Measurements from ENCODE around the gene TMEM214.

TMEM214 gene

GRCh38 chr2:27009716-27010115 lies 23.0 kb upstream of the TMEM214 start:
- H2BK120ac ChIP-seq (ENCODE audit: low read depth, low read length), result no peak overlapping the region
- H3K79me1 ChIP-seq (ENCODE audit: low read depth, low read length), result no peaks in the 10 kb centered on the region
- peaks cover 6 to 7% of the 10 kb centered on the region in 2 donors for H3K9me3 ChIP-seq (replicated peaks in 1 of 2; ENCODE audit: control insufficient read depth in 2 of 2, insufficient read depth in 1 of 2, low read depth in 1 of 2, low read length in 2 of 2)
- H3K4me3 ChIP-seq (ENCODE audit: low read length in 2 of 2), result no peak overlapping the region
- H2AFZ ChIP-seq (ENCODE audit: low read length), result no peak overlapping the region
- peaks cover 5 to 10% of the 10 kb centered on the region in 2 donors for H3K36me3 ChIP-seq (replicated peaks in 1 of 2; ENCODE audit: control insufficient read depth in 2 of 2, insufficient read depth in 2 of 2, low read length in 2 of 2)
- H2AK5ac ChIP-seq (ENCODE audit: low read depth, low read length), result no peak overlapping the region
- H2BK15ac ChIP-seq (ENCODE audit: low read length), result no peak overlapping the region
- no peak overlapping the region for H3K14ac ChIP-seq (ENCODE audit: low read length)
- H2BK5ac ChIP-seq (ENCODE audit: low read length), result no peak overlapping the region
- no peak overlapping the region for H3K23ac ChIP-seq (ENCODE audit: low read depth, low read length, poor library complexity)
- H3K4me1 ChIP-seq (ENCODE audit: control insufficient read depth in 2 of 2, insufficient read depth in 1 of 2, low read depth in 1 of 2, low read length in 2 of 2), result no peaks in the 10 kb centered on the region
- H3K4ac ChIP-seq (ENCODE audit: low read length), result no peak overlapping the region
- H3K9ac ChIP-seq (ENCODE audit: low read depth, low read length, poor library complexity), result no peak overlapping the region
- H4K91ac ChIP-seq (ENCODE audit: low read depth, low read length, poor library complexity), result no peak overlapping the region
- no peak overlapping the region for H3K4me2 ChIP-seq (ENCODE audit: insufficient read depth, low read length, poor library complexity, severe bottlenecking)
- H3K27me3 ChIP-seq (ENCODE audit: control insufficient read depth in 3 of 3, insufficient read depth in 3 of 3, low read depth in 1 of 3, low read length in 3 of 3), result no peaks in the 10 kb centered on the region
- H3K27ac ChIP-seq (replicated peaks; ENCODE audit: low read length), result no peak overlapping the region
- H3K18ac ChIP-seq (ENCODE audit: low read length), result no peak overlapping the region
- no peak overlapping the region for H4K8ac ChIP-seq (ENCODE audit: low read depth, low read length)
- WGBS, 2 donors (ENCODE audit: extremely low coverage in 2 of 2, insufficient read length in 2 of 2, insufficient replicate concordance in 1 of 2), result no CpG with 5 or more reads among the region's 2 CpGs
- DNase-seq (ENCODE audit: low spot score), result no peak
- H2BK12ac ChIP-seq (ENCODE audit: low read length), result no peak overlapping the region

- no CpG with 5 or more reads among the region's 3 CpGs for WGBS, 2 donors (ENCODE audit: extremely low coverage in 2 of 2, insufficient read length in 2 of 2, insufficient replicate concordance in 1 of 2)
- no peak overlapping the region for H4K8ac ChIP-seq (ENCODE audit: low read depth, low read length)
- H3K79me1 ChIP-seq (ENCODE audit: low read depth, low read length), result no peaks in the 10 kb centered on the region
- H2AK5ac ChIP-seq (ENCODE audit: low read depth, low read length), result no peak overlapping the region
- no peak overlapping the region for H3K9ac ChIP-seq (ENCODE audit: low read depth, low read length, poor library complexity)
- peaks cover 7 to 10% of the 10 kb centered on the region in 2 donors for H3K36me3 ChIP-seq (replicated peaks in 1 of 2; ENCODE audit: control insufficient read depth in 2 of 2, insufficient read depth in 2 of 2, low read length in 2 of 2)
- no peak for DNase-seq (ENCODE audit: low spot score)
- no peaks in the 10 kb centered on the region for H3K4me1 ChIP-seq (ENCODE audit: control insufficient read depth in 2 of 2, insufficient read depth in 1 of 2, low read depth in 1 of 2, low read length in 2 of 2)
- H4K91ac ChIP-seq (ENCODE audit: low read depth, low read length, poor library complexity), result no peak overlapping the region
- no peak overlapping the region for H3K14ac ChIP-seq (ENCODE audit: low read length)
- no peak overlapping the region for H2BK120ac ChIP-seq (ENCODE audit: low read depth, low read length)
- no peak overlapping the region for H2AFZ ChIP-seq (ENCODE audit: low read length)
- H3K18ac ChIP-seq (ENCODE audit: low read length), result no peak overlapping the region
- H3K9me3 ChIP-seq (replicated peaks in 1 of 2; ENCODE audit: control insufficient read depth in 2 of 2, insufficient read depth in 1 of 2, low read depth in 1 of 2, low read length in 2 of 2), result peaks cover 6 to 7% of the 10 kb centered on the region in 2 donors
- H3K27ac ChIP-seq (replicated peaks; ENCODE audit: low read length), result no peak overlapping the region
- no peak overlapping the region for H3K4me3 ChIP-seq (ENCODE audit: low read length in 2 of 2)
- H3K27me3 ChIP-seq (ENCODE audit: control insufficient read depth in 3 of 3, insufficient read depth in 3 of 3, low read depth in 1 of 3, low read length in 3 of 3), result no peaks in the 10 kb centered on the region
- H2BK12ac ChIP-seq (ENCODE audit: low read length), result no peak overlapping the region
- H3K4ac ChIP-seq (ENCODE audit: low read length), result no peak overlapping the region
- no peak overlapping the region for H2BK15ac ChIP-seq (ENCODE audit: low read length)
- H2BK5ac ChIP-seq (ENCODE audit: low read length), result no peak overlapping the region
- no peak overlapping the region for H3K23ac ChIP-seq (ENCODE audit: low read depth, low read length, poor library complexity)
- H3K4me2 ChIP-seq (ENCODE audit: insufficient read depth, low read length, poor library complexity, severe bottlenecking), result no peak overlapping the region
Measured at GRCh38 chr2:27010139-27010538, 22.6 kb upstream of the TMEM214 start.

- H2AK5ac ChIP-seq (ENCODE audit: low read depth, low read length), result no peak overlapping the region
- H3K4me3 ChIP-seq (ENCODE audit: low read length in 2 of 2), result no peak overlapping the region
- no peak overlapping the region for H2BK5ac ChIP-seq (ENCODE audit: low read length)
- no peak overlapping the region for H2BK15ac ChIP-seq (ENCODE audit: low read length)
- no peak overlapping the region for H3K27ac ChIP-seq (replicated peaks; ENCODE audit: low read length)
- H4K8ac ChIP-seq (ENCODE audit: low read depth, low read length), result no peak overlapping the region
- WGBS, 2 donors (ENCODE audit: extremely low coverage in 2 of 2, insufficient read length in 2 of 2, insufficient replicate concordance in 1 of 2), result no CpG with 5 or more reads among the region's 4 CpGs
- DNase-seq (ENCODE audit: low spot score), result no peak
- no peaks in the 10 kb centered on the region for H3K27me3 ChIP-seq (ENCODE audit: control insufficient read depth in 3 of 3, insufficient read depth in 3 of 3, low read depth in 1 of 3, low read length in 3 of 3)
- no peak overlapping the region for H3K18ac ChIP-seq (ENCODE audit: low read length)
- H3K4ac ChIP-seq (ENCODE audit: low read length), result no peak overlapping the region
- H3K14ac ChIP-seq (ENCODE audit: low read length), result no peak overlapping the region
- peaks cover 7 to 10% of the 10 kb centered on the region in 2 donors for H3K36me3 ChIP-seq (replicated peaks in 1 of 2; ENCODE audit: control insufficient read depth in 2 of 2, insufficient read depth in 2 of 2, low read length in 2 of 2)
- no peak overlapping the region for H2BK12ac ChIP-seq (ENCODE audit: low read length)
- no peak overlapping the region for H4K91ac ChIP-seq (ENCODE audit: low read depth, low read length, poor library complexity)
- H2AFZ ChIP-seq (ENCODE audit: low read length), result no peak overlapping the region
- no peak overlapping the region for H3K4me2 ChIP-seq (ENCODE audit: insufficient read depth, low read length, poor library complexity, severe bottlenecking)
- peaks cover 0 to 2% of the 10 kb centered on the region in 2 donors for H3K4me1 ChIP-seq (ENCODE audit: control insufficient read depth in 2 of 2, insufficient read depth in 1 of 2, low read depth in 1 of 2, low read length in 2 of 2)
- no peak overlapping the region for H2BK120ac ChIP-seq (ENCODE audit: low read depth, low read length)
- H3K23ac ChIP-seq (ENCODE audit: low read depth, low read length, poor library complexity), result no peak overlapping the region
- peaks cover 4 to 7% of the 10 kb centered on the region in 2 donors for H3K9me3 ChIP-seq (replicated peaks in 1 of 2; ENCODE audit: control insufficient read depth in 2 of 2, insufficient read depth in 1 of 2, low read depth in 1 of 2, low read length in 2 of 2)
- H3K79me1 ChIP-seq (ENCODE audit: low read depth, low read length), result no peaks in the 10 kb centered on the region
- no peak overlapping the region for H3K9ac ChIP-seq (ENCODE audit: low read depth, low read length, poor library complexity)
Measured at GRCh38 chr2:27013738-27014137, 19.0 kb upstream of the TMEM214 start.

DNA sequence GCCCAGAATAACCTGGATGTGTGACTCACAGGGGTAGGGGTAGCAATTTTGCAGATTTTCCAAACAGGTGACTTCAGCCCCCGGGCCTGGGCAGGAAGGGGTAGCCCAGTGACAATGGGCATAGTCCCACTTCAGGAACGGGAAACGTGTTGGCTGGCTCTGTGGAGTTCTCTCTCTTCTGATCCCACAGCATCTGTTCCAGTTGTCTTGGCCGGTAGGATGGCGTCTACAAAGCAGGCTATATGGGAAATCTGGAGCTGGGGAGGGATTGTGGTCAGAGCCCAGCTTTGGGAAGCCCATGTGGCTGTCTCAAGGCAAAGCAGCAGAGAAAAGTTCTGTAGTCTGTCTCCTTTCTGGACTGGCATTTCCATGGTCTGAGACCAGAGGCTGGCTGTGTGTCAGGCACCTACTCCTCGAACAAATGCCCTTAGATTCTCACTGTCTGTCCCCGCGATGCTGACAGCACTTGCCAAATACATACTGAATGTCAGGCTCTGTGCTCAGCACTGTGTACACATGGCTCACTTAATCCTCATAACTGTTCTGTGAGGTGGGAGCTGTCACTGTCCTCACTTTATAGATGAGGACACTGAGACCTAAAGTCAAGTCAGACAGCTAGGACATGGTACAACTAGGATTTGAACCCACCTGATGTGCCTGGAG lies 17.9 kb upstream of the TMEM214 start:
- peaks cover 4 to 7% of the 10 kb centered on the region in 2 donors for H3K9me3 ChIP-seq (replicated peaks in 1 of 2; ENCODE audit: control insufficient read depth in 2 of 2, insufficient read depth in 1 of 2, low read depth in 1 of 2, low read length in 2 of 2)
- H3K23ac ChIP-seq (ENCODE audit: low read depth, low read length, poor library complexity), result no peak overlapping the region
- no peak overlapping the region for H3K4ac ChIP-seq (ENCODE audit: low read length)
- H3K27ac ChIP-seq (replicated peaks; ENCODE audit: low read length), result no peak overlapping the region
- H3K4me3 ChIP-seq (ENCODE audit: low read length in 2 of 2), result no peak overlapping the region
- H2AFZ ChIP-seq (ENCODE audit: low read length), result no peak overlapping the region
- H3K14ac ChIP-seq (ENCODE audit: low read length), result no peak overlapping the region
- H3K4me1 ChIP-seq (ENCODE audit: control insufficient read depth in 2 of 2, insufficient read depth in 1 of 2, low read depth in 1 of 2, low read length in 2 of 2), result peaks cover 0 to 3% of the 10 kb centered on the region in 2 donors
- no peak overlapping the region for H3K4me2 ChIP-seq (ENCODE audit: insufficient read depth, low read length, poor library complexity, severe bottlenecking)
- no peak overlapping the region for H2AK5ac ChIP-seq (ENCODE audit: low read depth, low read length)
- H4K8ac ChIP-seq (ENCODE audit: low read depth, low read length), result no peak overlapping the region
- H2BK12ac ChIP-seq (ENCODE audit: low read length), result no peak overlapping the region
- no peak overlapping the region for H2BK120ac ChIP-seq (ENCODE audit: low read depth, low read length)
- no peak overlapping the region for H3K18ac ChIP-seq (ENCODE audit: low read length)
- H3K9ac ChIP-seq (ENCODE audit: low read depth, low read length, poor library complexity), result no peak overlapping the region
- no CpG with 5 or more reads among the region's 8 CpGs for WGBS, 2 donors (ENCODE audit: extremely low coverage in 2 of 2, insufficient read length in 2 of 2, insufficient replicate concordance in 1 of 2)
- H3K27me3 ChIP-seq (ENCODE audit: control insufficient read depth in 3 of 3, insufficient read depth in 3 of 3, low read depth in 1 of 3, low read length in 3 of 3), result no peaks in the 10 kb centered on the region
- H2BK15ac ChIP-seq (ENCODE audit: low read length), result no peak overlapping the region
- H4K91ac ChIP-seq (ENCODE audit: low read depth, low read length, poor library complexity), result no peak overlapping the region
- H3K79me1 ChIP-seq (ENCODE audit: low read depth, low read length), result no peaks in the 10 kb centered on the region
- H2BK5ac ChIP-seq (ENCODE audit: low read length), result no peak overlapping the region
- peaks cover 5 to 10% of the 10 kb centered on the region in 2 donors for H3K36me3 ChIP-seq (replicated peaks in 1 of 2; ENCODE audit: control insufficient read depth in 2 of 2, insufficient read depth in 2 of 2, low read length in 2 of 2)
- DNase-seq (ENCODE audit: low spot score), result no peak

Measured in neuronal stem cell (in vitro differentiated cells).